ENCODE data around the gene ZNF230.

- TF ChIP-seq, protein P1, sequence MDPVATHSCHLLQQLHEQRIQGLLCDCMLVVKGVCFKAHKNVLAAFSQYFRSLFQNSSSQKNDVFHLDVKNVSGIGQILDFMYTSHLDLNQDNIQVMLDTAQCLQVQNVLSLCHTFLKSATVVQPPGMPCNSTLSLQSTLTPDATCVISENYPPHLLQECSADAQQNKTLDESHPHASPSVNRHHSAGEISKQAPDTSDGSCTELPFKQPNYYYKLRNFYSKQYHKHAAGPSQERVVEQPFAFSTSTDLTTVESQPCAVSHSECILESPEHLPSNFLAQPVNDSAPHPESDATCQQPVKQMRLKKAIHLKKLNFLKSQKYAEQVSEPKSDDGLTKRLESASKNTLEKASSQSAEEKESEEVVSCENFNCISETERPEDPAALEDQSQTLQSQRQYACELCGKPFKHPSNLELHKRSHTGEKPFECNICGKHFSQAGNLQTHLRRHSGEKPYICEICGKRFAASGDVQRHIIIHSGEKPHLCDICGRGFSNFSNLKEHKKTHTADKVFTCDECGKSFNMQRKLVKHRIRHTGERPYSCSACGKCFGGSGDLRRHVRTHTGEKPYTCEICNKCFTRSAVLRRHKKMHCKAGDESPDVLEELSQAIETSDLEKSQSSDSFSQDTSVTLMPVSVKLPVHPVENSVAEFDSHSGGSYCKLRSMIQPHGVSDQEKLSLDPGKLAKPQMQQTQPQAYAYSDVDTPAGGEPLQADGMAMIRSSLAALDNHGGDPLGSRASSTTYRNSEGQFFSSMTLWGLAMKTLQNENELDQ (CRISPR knock-in tag; IDR thresholded peaks at IDR 0.05; ENCODE audit: borderline replicate concordance), result no peak
- TF ChIP-seq CREB1 (IDR thresholded peaks at IDR 0.05), result no peak
- TF ChIP-seq CREB1 (CRISPR knock-in tag; IDR thresholded peaks at IDR 0.05), result no peak
- TF ChIP-seq RUNX1 (IDR thresholded peaks at IDR 0.05; ENCODE audit: low read depth), result no peak
- TF ChIP-seq CREM (IDR thresholded peaks at IDR 0.05; ENCODE audit: low read depth), result no peak
- TF ChIP-seq SMARCA4 (IDR thresholded peaks at IDR 0.05), result no peak
- TF ChIP-seq RBBP5 (IDR thresholded peaks at IDR 0.05; ENCODE audit: borderline replicate concordance, insufficient read depth, low read length, poor library complexity, severe bottlenecking), result no peak
- TF ChIP-seq HNRNPH1 (optimal IDR thresholded peaks at IDR 0.05; ENCODE audit: low read depth, low read length), result no peak
- no peak for TF ChIP-seq CHD7 (IDR thresholded peaks at IDR 0.05; ENCODE audit: low read depth, low read length)
- no peak for TF ChIP-seq CTCF (IDR thresholded peaks at IDR 0.05 in 2 of 3, conservative IDR thresholded peaks at IDR 0.05 in 1 of 3; ENCODE audit: insufficient read depth in 2 of 3, low read depth in 1 of 3, low read length in 3 of 3)
- no peak for TF ChIP-seq SMAD2 (IDR thresholded peaks at IDR 0.05; ENCODE audit: low read depth, low read length)
- TF ChIP-seq TAF1 (IDR thresholded peaks at IDR 0.05; ENCODE audit: control insufficient read depth, extremely low read depth, insufficient read depth, low read length, severe bottlenecking), result no peak
- no peak for TF ChIP-seq HIVEP1 (CRISPR knock-in tag; IDR thresholded peaks at IDR 0.05)
- no peak for TF ChIP-seq ZNF79 (CRISPR knock-in tag; IDR thresholded peaks at IDR 0.05; ENCODE audit: low read depth)
- no peak for TF ChIP-seq POLR2AphosphoS5 (IDR thresholded peaks at IDR 0.05; ENCODE audit: control insufficient read depth, insufficient read depth, low read depth, low read length)
These were observed 18.5 kb downstream of the ZNF230 start for GRCh38 chr19:44021221-44021620.

All from K562 (cell line).